GM18520 (cell line): ENCODE results near the gene FXYD2.

ENCODE experiments used
- ATAC-seq: cut with Tn5 transposase; IDR thresholded peaks from one replicate; pipeline ENCODE4 v1.9.1; 2021; ENCODE audit not compliant: unreplicated experiment

FXYD2 gene

DNA sequence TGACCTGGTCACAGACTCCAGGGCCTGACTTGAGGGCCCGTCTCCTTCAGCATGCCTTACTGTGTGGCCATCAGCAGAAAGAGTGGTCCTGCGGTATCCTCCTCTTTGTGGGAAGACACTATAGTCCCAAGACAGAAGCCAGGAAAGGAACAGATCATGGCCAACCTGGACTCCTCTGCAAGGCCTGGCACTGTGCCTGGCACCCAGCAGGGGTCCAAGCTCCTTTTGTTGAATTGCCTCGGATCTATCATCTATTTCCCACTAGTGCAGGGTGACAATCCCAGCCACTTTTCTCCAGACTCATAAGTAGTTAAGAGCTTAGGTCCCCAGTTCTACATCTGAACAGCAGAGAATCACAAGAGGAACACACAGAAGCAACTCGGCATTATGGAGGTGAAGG is 54.5 kb downstream of the FXYD2 start:
- no peak for ATAC-seq
